SK-N-SH (cell line): Measurements from ENCODE around the gene PLCH1. TPM values are rescaled to one million over a fixed set of nuclear protein-coding genes. Genes with fewer than 3 reads are reported as not detected.

Source experiments
- CTCF ChIA-PET: fragments of 300-600, 350-600 bp; formaldehyde crosslinking; extraction: SDS; loops from one replicate; lab custom pipeline; 2021; lab: Yijun Ruan, JAX
- POLR2A ChIA-PET: fragments of 350-600 bp; sonication (Branson Sonifier 250); formaldehyde crosslinking; extraction: SDS; loops from one replicate; lab custom pipeline; 2020; ENCODE audit warnings: antibody characterized with exemption, inconsistent platforms; lab: Yijun Ruan, JAX
- DNase-seq: peaks from one replicate; pipeline ENCODE4 v3.0.0; 2012
- H2AFZ ChIP-seq: fragments of 200-600 bp; sonication (generic); 2 replicates; pipeline ENCODE4 v1.8.1; 2016; ENCODE audit warnings: antibody characterized with exemption, mild to moderate bottlenecking, low read depth
- H3F3A ChIP-seq: fragments of 200-600 bp; sonication (generic); replicated peaks from 2 replicates; pipeline ENCODE3; 2016; ENCODE audit warnings: antibody characterized with exemption, mild to moderate bottlenecking; ENCODE audit not compliant: insufficient read depth
- H3K27ac ChIP-seq, 2 experiments: fragments of 200-500 bp in 1 of 2; fragments of 200-600 bp in 1 of 2; sonication (Bioruptor generic) in 1 of 2; sonication (generic), shearing (Covaris generic) in 1 of 2; 2 replicates each; pipeline versions ENCODE4 v1.5.1 to v1.6.1; 2014 to 2016; ENCODE audit warnings: low read depth in 2 of 2, inconsistent platforms in 1 of 2, low read length in 1 of 2, mild to moderate bottlenecking in 1 of 2, mixed read lengths in 1 of 2
- H3K27me3 ChIP-seq: fragments of 200-600 bp; sonication (generic), shearing (Covaris generic); 2 replicates; pipeline ENCODE4 v1.6.1; 2016; ENCODE audit warnings: mixed run types; ENCODE audit not compliant: insufficient read depth
- H3K36me3 ChIP-seq, 2 experiments: fragments of 200-500 bp in 1 of 2; fragments of 200-600 bp in 1 of 2; sonication (Bioruptor generic) in 1 of 2; sonication (generic) in 1 of 2; replicated peaks in 1 of 2; 2 replicates each; pipeline versions ENCODE3 to v1.5.1; 2014 to 2016; ENCODE audit warnings: low read length in 1 of 2, mild to moderate bottlenecking in 1 of 2; ENCODE audit not compliant: insufficient read depth in 2 of 2, control insufficient read depth in 1 of 2
- H3K4me1 ChIP-seq, 2 experiments: fragments of 200-500 bp in 1 of 2; fragments of 200-600 bp in 1 of 2; sonication (Bioruptor generic) in 1 of 2; sonication (generic), shearing (Covaris generic) in 1 of 2; 2 replicates each; pipeline versions ENCODE4 v1.5.1 to v1.6.1; 2014 to 2016; ENCODE audit warnings: low read depth in 1 of 2, low read length in 1 of 2, mixed run types in 1 of 2; ENCODE audit not compliant: insufficient read depth in 2 of 2, control insufficient read depth in 1 of 2
- H3K4me2 ChIP-seq: fragments of 200-600 bp; sonication (generic), shearing (Covaris generic); 2 replicates; pipeline ENCODE4 v1.6.1; 2017; ENCODE audit warnings: mixed run types
- H3K4me3 ChIP-seq, 2 experiments: fragments of 200-500 bp in 1 of 2; fragments of 200-600 bp in 1 of 2; sonication (Bioruptor generic) in 1 of 2; sonication (generic), shearing (Covaris generic) in 1 of 2; 2 replicates each; pipeline versions ENCODE4 v1.5.1 to v1.8.1; 2014 to 2016; ENCODE audit warnings: low read depth in 2 of 2, inconsistent platforms in 1 of 2, low read length in 1 of 2, mild to moderate bottlenecking in 1 of 2, mixed read lengths in 1 of 2, moderate library complexity in 1 of 2
- H3K79me2 ChIP-seq: fragments of 200-600 bp; sonication (generic); 2 replicates; pipeline ENCODE4 v1.8.1; 2017; ENCODE audit warnings: mild to moderate bottlenecking; ENCODE audit not compliant: insufficient read depth
- H3K9ac ChIP-seq: fragments of 200-600 bp; sonication (generic); 2 replicates; pipeline ENCODE4 v1.6.1; 2017; ENCODE audit warnings: mixed run types
- H3K9me2 ChIP-seq: fragments of 200-600 bp; sonication (generic); 2 replicates; pipeline ENCODE4 v1.6.1; 2017; ENCODE audit warnings: mixed run types
- H3K9me3 ChIP-seq: fragments of 200-600 bp; sonication (generic); 2 replicates; pipeline ENCODE4 v1.6.1; 2017; ENCODE audit warnings: mixed run types, mild to moderate bottlenecking, moderate library complexity
- H4K20me1 ChIP-seq: fragments of 200-600 bp; sonication (generic); 2 replicates; pipeline ENCODE4 v1.6.1; 2017; ENCODE audit warnings: mild to moderate bottlenecking, mixed run types; ENCODE audit not compliant: insufficient read depth
- EP300 ChIP-seq, 2 experiments: IDR thresholded peaks; 2 replicates each; pipeline versions ENCODE4 v1.4.0 to v1.6.1; 2012; ENCODE audit warnings: borderline replicate concordance in 1 of 2, low read depth in 1 of 2, low read length in 1 of 2
- EZH2phosphoT487 ChIP-seq: fragments of 200-600 bp; sonication (generic); IDR thresholded peaks from 2 replicates; pipeline ENCODE4 v1.6.1; 2017; ENCODE audit warnings: low read depth, mixed run types, mild to moderate bottlenecking, antibody characterized with exemption, moderate library complexity, borderline replicate concordance
- GABPA ChIP-seq: IDR thresholded peaks from 2 replicates; pipeline ENCODE4 v1.4.0; 2012; ENCODE audit warnings: low read depth, mild to moderate bottlenecking
- GATA2 ChIP-seq: sonication (generic); formaldehyde crosslinking; IDR thresholded peaks from 2 replicates; pipeline ENCODE4 v1.5.0; 2020; ENCODE audit warnings: mild to moderate bottlenecking, missing genetic modification reagents
- JUND ChIP-seq: IDR thresholded peaks from 2 replicates; pipeline ENCODE4 v1.4.0; 2012
- MEF2A ChIP-seq: IDR thresholded peaks from 2 replicates; pipeline ENCODE4 v1.4.0; 2012; ENCODE audit warnings: low read depth, borderline replicate concordance
- MXI1 ChIP-seq: IDR thresholded peaks from 2 replicates; pipeline ENCODE4 v1.6.1; 2012; ENCODE audit warnings: mild to moderate bottlenecking, low read depth, low read length, improper control_type of control experiment
- NFIC ChIP-seq: IDR thresholded peaks from 2 replicates; pipeline ENCODE4 v1.4.0; 2012; ENCODE audit warnings: borderline replicate concordance
- NRF1 ChIP-seq: IDR thresholded peaks from 2 replicates; pipeline ENCODE4 v1.6.1; 2012; ENCODE audit warnings: low read depth, mild to moderate bottlenecking, low read length
- PBX3 ChIP-seq: IDR thresholded peaks from 2 replicates; pipeline ENCODE4; 2012
- POLR2AphosphoS5 ChIP-seq: IDR thresholded peaks from 2 replicates; pipeline ENCODE4 v1.6.1; 2012; ENCODE audit warnings: low read depth, low read length
- RAD21 ChIP-seq: IDR thresholded peaks from 2 replicates; pipeline ENCODE4 v1.6.1; 2012; ENCODE audit warnings: mild to moderate bottlenecking, low read length
- RCOR1 ChIP-seq: fragments of 150-350 bp; IDR thresholded peaks from 2 replicates; pipeline ENCODE4 v1.6.1; 2017; ENCODE audit warnings: antibody characterized with exemption, low read length
- RXRA ChIP-seq: IDR thresholded peaks from 2 replicates; pipeline ENCODE4 v1.4.0; 2012; ENCODE audit warnings: low read depth, mild to moderate bottlenecking, borderline replicate concordance
- SMC3 ChIP-seq: IDR thresholded peaks from 2 replicates; pipeline ENCODE4 v1.6.1; 2012; ENCODE audit warnings: low read depth, low read length, improper control_type of control experiment
- TAF1 ChIP-seq: IDR thresholded peaks from 2 replicates; pipeline ENCODE4 v1.6.1; 2012; ENCODE audit warnings: low read depth, mild to moderate bottlenecking, low read length, moderate library complexity, borderline replicate concordance
- TCF12 ChIP-seq: IDR thresholded peaks from 2 replicates; pipeline ENCODE4 v1.4.0; 2012
- TEAD4 ChIP-seq: IDR thresholded peaks from 2 replicates; pipeline ENCODE4 v1.4.0; 2012; ENCODE audit warnings: mild to moderate bottlenecking, borderline replicate concordance; ENCODE audit not compliant: insufficient read depth
- WGBS: methylation state at CpG from one replicate; pipeline ENCODE4 v1.1.6; 2017; ENCODE audit warnings: low lambda C conversion rate; 5-methylcytosine and 5-hydroxymethylcytosine counted together
- polyA plus RNA-seq, 3 experiments: library from polyadenylated mRNA; depleted of rRNA; stranded (reverse); fragments of >200 nt; gene quantifications; 2 replicates each; pipeline ENCODE4 v1.2.3, GENCODE V29; 2012
- TF ChIP-seq, protein P1 (sequence below): IDR thresholded peaks from 2 replicates; pipeline ENCODE4 v1.4.0; 2012; ENCODE audit warnings: low read depth, borderline replicate concordance

Gene PLCH1
- polyA plus RNA-seq, 1 of the 3 experiments (the other 2 are of a cell fraction): 0.26 TPM

DNA sequence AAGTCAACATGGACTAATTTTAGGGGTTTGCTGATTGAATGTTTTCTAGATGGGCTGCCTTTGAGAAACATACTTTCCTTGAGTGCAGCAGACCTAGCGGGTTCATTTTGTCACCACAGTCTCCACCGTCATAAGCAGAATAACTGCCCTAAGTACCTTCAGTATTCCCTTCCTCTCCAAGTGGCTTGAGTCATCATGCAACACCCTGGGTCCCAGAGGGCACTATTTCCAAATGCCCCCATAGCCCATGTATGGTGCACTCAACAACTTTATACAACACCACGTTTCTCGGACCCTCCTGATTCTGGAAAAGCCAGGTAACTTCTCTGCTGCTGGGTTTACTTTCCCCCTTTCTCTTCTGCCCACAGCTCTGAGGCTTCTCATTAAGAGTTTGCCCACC is 300.1 kb downstream of the PLCH1 start (continued):
- TF ChIP-seq EZH2phosphoT487 (no peak), SMC3 (no peak), RXRA (no peak), TEAD4 (no peak), GABPA (no peak), TAF1 (no peak), JUND (no peak), RCOR1 (no peak)

DNA sequence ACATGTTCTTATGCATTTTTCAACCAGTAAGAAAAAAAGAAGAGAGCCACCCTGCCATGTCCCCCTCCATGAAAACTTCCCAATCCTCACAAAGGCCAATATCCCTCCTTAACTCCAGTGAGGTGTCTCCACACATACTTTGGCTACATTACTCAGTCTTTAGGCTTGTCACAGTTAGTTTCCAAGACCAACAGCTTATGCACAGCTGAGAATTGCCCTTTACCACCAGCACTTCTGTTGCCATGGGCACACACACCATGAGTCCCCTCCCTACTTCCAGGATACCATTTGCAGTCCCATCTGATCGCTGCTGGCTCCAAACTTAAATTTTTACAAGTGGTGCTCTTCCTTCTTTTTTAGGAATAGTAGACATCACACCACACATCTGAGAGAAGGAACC is 301.1 kb downstream of the PLCH1 start:
- POLR2A ChIA-PET: no interaction called here
- H4K20me1 ChIP-seq: no peaks in the 10 kb centered on the region
- no peak for TF ChIP-seq GATA2 (CRISPR knock-in tag)
- no peak for TF ChIP-seq PBX3
- no peak for TF ChIP-seq POLR2AphosphoS5
- TF ChIP-seq TAF1: no peak
- TF ChIP-seq TCF12: no peak
- TF ChIP-seq SMC3: no peak
- TF ChIP-seq EP300 (IDR thresholded peaks at IDR 0.05; ENCODE audit: borderline replicate concordance in 1 of 2, low read depth in 1 of 2, low read length in 1 of 2): no peak
- TF ChIP-seq NFIC: no peak
- TF ChIP-seq, protein P1, sequence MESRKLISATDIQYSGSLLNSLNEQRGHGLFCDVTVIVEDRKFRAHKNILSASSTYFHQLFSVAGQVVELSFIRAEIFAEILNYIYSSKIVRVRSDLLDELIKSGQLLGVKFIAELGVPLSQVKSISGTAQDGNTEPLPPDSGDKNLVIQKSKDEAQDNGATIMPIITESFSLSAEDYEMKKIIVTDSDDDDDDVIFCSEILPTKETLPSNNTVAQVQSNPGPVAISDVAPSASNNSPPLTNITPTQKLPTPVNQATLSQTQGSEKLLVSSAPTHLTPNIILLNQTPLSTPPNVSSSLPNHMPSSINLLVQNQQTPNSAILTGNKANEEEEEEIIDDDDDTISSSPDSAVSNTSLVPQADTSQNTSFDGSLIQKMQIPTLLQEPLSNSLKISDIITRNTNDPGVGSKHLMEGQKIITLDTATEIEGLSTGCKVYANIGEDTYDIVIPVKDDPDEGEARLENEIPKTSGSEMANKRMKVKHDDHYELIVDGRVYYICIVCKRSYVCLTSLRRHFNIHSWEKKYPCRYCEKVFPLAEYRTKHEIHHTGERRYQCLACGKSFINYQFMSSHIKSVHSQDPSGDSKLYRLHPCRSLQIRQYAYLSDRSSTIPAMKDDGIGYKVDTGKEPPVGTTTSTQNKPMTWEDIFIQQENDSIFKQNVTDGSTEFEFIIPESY: no peak
- TF ChIP-seq RAD21: no peak
- TF ChIP-seq JUND: no peak
- TF ChIP-seq RCOR1: no peak
- TF ChIP-seq TEAD4: no peak
- TF ChIP-seq NRF1: no peak
- no peak for TF ChIP-seq RXRA
- no peak for TF ChIP-seq MXI1
- TF ChIP-seq MEF2A: no peak
- CTCF ChIA-PET: interaction anchor here (1.2 kb wide), 1 partner anchor 14 kb away, joined by 3 read pairs; no protein-coding TSS in a partner anchor
- no peak overlapping the region for H2AFZ ChIP-seq
- H3F3A ChIP-seq: no peaks in the 10 kb centered on the region
- DNase-seq: no peak
- no peak overlapping the region for H3K4me2 ChIP-seq
- no peak overlapping the region for H3K4me3 ChIP-seq
- 50% methylated on average over 1 of the region's 1 CpG for WGBS
- no peaks in the 10 kb centered on the region for H3K27me3 ChIP-seq
- H3K9me3 ChIP-seq: no peaks in the 10 kb centered on the region
- H3K4me1 ChIP-seq: no peaks in the 10 kb centered on the region; a peak in 1 of 4 replicates
- no peaks in the 10 kb centered on the region for H3K79me2 ChIP-seq
- H3K36me3 ChIP-seq: no peaks in the 10 kb centered on the region
- no peak overlapping the region for H3K27ac ChIP-seq
- no peak overlapping the region for H3K9ac ChIP-seq
- no peaks in the 10 kb centered on the region for H3K9me2 ChIP-seq
